ENCODE measurements around the gene FOXJ2. TPM values are rescaled to one million over a fixed set of nuclear protein-coding genes. Genes with fewer than 3 reads are reported as not detected.
"Not testable (repeated sequence)": the region's sequence is repeated elsewhere in the genome, so short reads cannot be mapped to it uniquely, and the experiment has no call there.

The FOXJ2 gene
- total RNA-seq, 1 experiment from 2014 or later: 4.3 TPM

DNA sequence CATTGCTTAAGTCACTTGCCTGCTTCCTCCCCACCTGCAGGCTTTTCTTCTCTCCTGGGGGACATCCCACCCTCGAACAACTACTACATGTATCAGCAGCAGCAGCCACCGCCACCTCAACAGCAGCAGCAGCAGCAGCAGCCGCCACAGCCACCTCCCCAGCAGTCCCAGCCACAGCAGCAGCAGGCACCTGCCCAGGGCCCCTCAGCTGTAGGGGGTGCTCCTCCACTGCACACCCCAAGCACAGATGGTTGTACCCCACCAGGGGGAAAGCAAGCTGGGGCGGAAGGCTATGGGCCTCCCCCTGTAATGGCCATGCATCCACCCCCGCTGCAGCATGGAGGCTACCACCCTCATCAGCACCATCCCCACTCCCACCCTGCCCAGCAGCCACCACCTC, 15.3 kb downstream of the FOXJ2 start:
- in situ Hi-C loops (cut with HindIII; ENCODE audit: low pct_unique_long_range_greater_than_20kb, low sequenced_read_pairs): no loop called here
- DNase-seq (ENCODE audit: low read depth, low spot score): no peak

DNA sequence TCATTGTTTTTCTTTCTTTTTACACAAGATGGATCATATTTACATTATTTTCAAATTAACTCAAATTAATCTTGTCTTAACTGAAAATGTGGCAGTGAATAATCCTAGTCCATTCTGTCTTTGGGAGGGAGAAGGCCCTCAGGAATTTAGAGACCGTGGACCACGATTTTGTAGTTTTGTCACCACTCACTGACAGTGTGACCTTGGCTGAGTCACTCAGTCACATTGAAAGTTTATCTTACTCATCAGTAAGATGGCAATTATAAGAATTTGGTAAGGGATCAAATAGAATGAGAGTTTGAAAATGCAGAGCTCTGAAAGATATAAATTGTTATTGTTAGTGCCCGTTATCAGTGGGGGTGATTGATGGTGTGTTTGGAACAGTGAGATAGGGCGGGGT, 16.4 kb downstream of the FOXJ2 start:
- DNase-seq (ENCODE audit: low read depth, low spot score): no peak
- in situ Hi-C loops (cut with HindIII; ENCODE audit: low pct_unique_long_range_greater_than_20kb, low sequenced_read_pairs): no loop called here

DNA sequence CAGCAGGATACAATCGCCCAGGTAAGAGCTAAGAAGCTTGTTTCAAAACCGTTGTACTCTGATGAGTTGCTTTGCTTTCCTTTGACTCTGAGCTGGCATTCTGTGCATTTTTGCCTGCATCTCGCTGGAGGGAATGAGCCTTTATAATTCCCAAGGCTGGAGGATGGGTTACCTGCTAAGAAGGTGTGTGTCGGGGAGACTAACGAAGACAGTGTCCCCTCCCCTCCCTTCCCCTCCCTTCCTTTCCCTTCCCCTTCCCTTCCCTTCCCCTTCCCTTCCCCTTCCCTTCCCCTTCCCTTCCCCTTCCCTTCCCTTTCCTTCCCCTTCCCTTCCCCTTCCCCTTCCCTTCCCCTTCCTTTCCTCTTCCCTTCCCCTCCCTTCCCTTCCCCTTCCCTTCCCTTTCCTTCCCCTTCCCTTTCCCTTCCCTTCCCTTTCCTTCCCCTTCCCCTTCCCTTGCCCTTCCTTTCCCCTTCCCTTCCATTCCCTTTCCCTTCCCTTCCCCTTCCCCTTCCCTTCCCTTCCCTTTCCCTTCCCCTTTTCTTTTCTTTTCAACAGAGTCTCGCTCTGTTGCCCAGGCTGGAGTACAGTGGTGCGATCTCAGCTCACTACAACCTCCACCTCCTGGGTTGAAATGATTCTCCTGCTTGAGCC, 18.2 kb downstream of the FOXJ2 start:
- in situ Hi-C loops (cut with HindIII; ENCODE audit: low pct_unique_long_range_greater_than_20kb, low sequenced_read_pairs): no loop called here
- no peak for DNase-seq (ENCODE audit: low read depth, low spot score)

DNA sequence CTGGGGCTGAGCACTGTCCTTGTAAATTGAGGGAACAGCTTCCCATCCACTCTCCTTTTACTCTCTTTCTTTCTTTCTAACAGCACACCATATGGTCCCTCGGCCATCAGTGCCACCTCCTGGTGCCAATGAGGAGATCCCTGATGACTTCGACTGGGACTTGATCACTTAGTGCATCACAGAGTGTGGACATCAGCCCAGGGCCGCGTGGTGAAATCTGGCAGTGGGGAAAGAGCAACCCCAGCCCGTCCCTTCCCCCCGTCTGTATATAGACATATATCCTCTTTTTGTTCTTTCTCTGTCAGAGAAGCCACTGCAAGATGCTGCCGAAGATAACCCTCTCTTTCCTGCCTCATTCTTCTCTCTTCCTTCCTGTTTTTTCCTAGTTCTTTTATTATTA, 20.2 kb downstream of the FOXJ2 start:
- in situ Hi-C loops (cut with HindIII; ENCODE audit: low pct_unique_long_range_greater_than_20kb, low sequenced_read_pairs): no loop called here
- no peak for DNase-seq (ENCODE audit: low read depth, low spot score)

DNA sequence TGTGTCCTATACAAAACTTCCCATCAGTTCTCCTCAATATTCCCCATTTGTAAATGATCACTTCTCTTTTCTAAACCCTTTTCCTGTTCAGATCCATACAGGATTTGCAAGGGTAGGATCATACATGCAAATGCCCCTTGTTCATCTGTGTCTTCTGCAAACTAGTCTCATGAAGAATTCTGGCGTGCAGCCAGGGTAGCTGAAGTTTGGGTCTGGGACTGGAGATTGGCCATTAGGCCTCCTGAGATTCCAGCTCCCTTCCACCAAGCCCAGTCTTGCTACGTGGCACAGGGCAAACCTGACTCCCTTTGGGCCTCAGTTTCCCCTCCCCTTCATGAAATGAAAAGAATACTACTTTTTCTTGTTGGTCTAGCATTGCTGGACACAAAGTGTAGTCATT, 22.3 kb downstream of the FOXJ2 start:
- DNase-seq (ENCODE audit: low read depth, low spot score): no peak
- in situ Hi-C loops (cut with HindIII; ENCODE audit: low pct_unique_long_range_greater_than_20kb, low sequenced_read_pairs): no loop called here

DNA sequence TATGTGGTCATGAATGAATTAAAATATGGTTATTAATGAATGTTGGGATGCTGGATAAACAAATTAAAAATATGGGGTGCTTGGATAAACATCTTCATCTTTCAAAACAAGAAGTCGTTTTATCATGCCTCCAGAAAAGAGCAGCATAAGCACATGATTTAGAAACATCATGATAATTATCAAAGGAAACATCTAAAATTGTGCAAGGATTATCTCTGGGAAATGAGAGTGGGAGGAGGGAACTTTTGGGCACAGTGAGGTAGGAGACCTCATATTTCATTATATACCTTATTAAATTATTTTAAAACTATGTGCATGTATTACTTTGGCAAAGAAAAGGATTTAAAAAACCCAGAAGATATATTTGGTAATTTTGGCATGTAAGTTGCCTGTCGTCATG, 24.8 kb downstream of the FOXJ2 start:
- in situ Hi-C loops (cut with HindIII; ENCODE audit: low pct_unique_long_range_greater_than_20kb, low sequenced_read_pairs): no loop called here
- DNase-seq (ENCODE audit: low read depth, low spot score): no peak

DNA sequence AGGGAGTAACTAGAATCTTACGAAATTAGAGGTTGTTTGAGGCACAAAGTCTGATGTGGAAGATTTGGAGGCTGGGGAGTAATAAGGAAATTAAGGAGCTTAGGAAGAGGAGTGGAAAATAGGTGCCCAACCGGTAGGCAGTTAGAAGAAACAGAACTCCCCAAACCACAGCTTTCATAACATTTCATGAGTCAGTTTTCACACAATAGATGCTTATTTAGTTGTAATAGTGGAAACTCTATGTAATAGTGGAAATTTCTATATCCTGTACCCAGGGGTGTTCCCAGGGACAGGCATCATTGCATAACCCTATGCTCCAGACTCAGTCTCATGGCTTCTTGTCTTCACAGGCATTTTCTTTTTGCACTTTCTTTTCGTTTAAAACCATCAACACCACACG, 25.3 kb downstream of the FOXJ2 start:
- DNase-seq (ENCODE audit: low read depth, low spot score): no peak
- in situ Hi-C loops (cut with HindIII; ENCODE audit: low pct_unique_long_range_greater_than_20kb, low sequenced_read_pairs): no loop called here

DNA sequence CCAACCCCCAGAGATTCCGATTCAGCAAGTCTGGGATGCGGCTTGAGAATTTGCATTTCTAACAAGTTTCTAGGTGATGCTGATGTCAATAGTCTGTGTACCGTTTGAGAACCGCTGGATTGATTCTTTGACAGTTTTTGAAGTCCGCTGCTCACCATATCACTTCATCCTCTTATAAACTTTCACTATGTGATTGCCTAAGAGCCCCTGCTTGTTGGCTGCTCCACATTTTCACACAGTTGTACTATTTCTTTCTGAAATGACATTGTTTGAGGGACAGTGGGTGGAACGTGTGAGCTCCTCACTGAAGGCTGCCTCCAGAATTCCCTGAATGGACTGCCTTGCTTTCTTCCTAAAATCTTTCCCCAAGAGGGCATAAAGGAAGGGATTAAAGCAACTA, 26.0 kb downstream of the FOXJ2 start:
- DNase-seq (ENCODE audit: low read depth, low spot score): no peak
- in situ Hi-C loops (cut with HindIII; ENCODE audit: low pct_unique_long_range_greater_than_20kb, low sequenced_read_pairs): no loop called here

DNA sequence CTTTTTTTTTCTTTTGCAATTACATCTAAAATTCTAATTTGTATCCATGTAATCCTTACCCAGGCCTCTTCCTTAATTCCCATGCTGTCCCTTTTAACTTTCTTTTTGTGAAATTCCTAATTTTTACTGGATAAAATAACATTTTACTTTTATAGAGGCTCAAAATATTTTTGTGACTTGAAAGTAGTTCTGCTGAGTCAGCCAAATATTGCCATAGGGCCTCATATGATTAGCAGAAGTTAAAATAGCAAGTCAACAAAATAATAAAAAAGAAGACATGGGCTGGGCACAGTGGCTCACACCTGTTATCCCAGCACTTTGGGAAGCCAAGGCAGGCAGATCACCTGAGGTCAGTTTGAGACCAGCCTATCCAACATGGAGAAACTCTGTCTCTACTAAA, 31.6 kb downstream of the FOXJ2 start:
- no peak for DNase-seq (ENCODE audit: low read depth, low spot score)
- in situ Hi-C loops (cut with HindIII; ENCODE audit: low pct_unique_long_range_greater_than_20kb, low sequenced_read_pairs): no loop called here

DNA sequence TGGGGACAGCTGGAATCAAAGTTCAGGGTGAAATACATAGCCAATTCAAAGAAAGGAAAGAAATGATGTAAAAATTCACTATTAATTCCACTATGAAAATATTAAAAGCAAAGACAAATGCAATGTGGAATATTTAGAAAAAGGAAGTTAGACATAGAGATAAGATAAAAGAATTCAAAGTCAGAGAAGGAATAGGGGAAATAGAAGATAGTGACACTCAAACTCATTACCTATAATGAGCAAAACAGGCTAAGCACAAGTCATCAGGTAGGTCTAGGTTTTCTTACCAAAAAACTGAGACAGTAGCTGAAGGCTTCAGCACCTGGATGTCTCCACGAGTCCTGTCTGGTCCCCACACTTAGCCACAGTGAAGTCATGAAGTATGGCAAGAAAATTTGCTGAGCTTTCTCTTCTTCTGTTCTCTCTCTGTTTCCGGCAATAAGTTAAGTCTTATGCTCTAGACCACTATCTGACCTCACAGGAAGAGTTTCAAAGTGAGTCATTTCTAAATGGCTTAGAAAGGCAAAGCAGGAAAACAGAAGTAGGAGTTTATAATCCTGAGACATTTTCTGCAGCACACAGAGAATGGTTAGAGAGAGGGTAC, 33.6 kb downstream of the FOXJ2 start, which contains the start of gene C3AR1:
Gene C3AR1 (minus strand): TSS at position 369 of the 604 bp plus-strand sequence. CDS start 6,174 bp downstream, outside the sequence.
- in situ Hi-C loops (cut with HindIII; ENCODE audit: low pct_unique_long_range_greater_than_20kb, low sequenced_read_pairs): no loop called here
- DNase-seq (ENCODE audit: low read depth, low spot score): peak; percentile 68

DNA sequence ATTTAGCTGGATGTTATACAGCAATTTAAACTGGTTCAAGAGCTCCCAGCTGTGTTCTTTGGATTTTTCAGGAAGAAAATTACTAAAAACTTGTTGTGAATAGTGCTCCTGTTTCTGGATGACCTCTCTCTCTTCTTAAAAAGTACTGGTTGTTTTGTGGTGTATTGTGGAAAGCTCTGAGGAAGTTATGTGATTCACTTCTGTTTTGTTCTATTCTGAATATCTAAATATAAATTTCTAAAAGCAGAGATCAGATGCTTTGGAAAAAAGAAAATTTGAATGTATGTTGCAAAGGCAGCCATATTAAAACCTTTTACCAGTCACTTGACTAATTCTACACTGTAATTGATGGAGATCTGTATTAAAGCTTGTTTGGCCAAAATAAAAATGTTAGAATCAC, 37.1 kb downstream of the FOXJ2 start:
- no peak for DNase-seq (ENCODE audit: low read depth, low spot score)
- in situ Hi-C loops (cut with HindIII; ENCODE audit: low pct_unique_long_range_greater_than_20kb, low sequenced_read_pairs): no loop called here

DNA sequence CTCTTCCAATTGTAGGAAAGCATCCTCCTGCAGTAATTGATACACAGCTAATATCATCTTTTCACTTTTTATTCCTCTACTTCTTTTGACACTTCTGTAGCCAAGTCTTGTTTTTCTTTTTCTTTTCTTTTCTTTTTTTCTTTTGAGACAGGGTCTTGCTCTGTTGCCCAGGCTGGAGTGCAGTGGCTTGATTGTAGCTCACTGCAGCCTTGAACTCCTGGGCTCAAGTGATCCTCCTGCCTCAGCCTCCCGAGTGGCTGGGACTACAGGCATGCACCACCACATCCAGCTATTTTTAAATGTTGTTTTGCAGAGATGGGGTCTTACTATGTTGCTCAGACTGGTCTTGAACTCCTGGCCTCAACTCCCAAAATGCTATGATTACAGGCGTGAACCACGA, 39.3 kb downstream of the FOXJ2 start:
- DNase-seq (ENCODE audit: low read depth, low spot score): not testable (repeated sequence)

DNA sequence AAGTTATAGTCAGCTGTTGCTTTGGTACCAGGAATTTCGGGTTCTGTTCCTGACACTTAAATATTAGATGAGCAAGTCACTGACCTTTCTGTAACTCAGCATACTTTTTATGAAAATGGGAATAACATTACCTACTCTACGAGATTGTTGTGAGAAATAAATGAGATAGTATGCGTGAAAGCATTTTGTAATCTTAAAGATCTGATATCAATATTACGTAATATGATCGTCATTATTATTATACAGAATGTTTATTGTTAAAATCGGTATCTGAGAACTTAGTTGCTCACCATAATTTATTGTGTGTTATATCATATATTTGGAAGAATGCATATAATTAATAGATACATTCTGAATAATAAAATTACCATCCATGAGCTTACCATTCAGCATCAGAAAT, 43.4 kb downstream of the FOXJ2 start:
- no peak for DNase-seq (ENCODE audit: low read depth, low spot score)
- in situ Hi-C loops (cut with HindIII; ENCODE audit: low pct_unique_long_range_greater_than_20kb, low sequenced_read_pairs): no loop called here

More for the DNA sequence above, 39.3 kb downstream of the FOXJ2 start:
- in situ Hi-C loops (cut with HindIII; ENCODE audit: low pct_unique_long_range_greater_than_20kb, low sequenced_read_pairs): not testable (repeated sequence)

DNA sequence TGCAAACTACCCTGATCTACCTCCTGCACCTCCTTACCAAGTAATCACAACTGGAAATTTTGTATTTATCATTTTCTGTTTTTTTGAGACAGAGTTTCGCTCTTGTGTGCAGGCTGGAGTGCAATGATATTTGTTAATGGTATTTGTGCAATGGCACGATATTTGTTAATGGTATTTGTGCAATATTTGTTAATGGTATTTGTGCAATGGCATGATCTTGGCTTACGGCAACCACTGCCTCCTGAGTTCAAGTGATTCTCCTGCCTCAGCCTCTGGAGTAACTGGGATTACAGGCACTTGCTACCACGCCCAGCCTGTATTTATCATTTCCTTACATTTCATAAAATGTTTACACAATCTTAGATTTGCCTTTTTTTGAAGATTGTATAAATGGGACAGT, 43.9 kb downstream of the FOXJ2 start:
- in situ Hi-C loops (cut with HindIII; ENCODE audit: low pct_unique_long_range_greater_than_20kb, low sequenced_read_pairs): no loop called here

DNA sequence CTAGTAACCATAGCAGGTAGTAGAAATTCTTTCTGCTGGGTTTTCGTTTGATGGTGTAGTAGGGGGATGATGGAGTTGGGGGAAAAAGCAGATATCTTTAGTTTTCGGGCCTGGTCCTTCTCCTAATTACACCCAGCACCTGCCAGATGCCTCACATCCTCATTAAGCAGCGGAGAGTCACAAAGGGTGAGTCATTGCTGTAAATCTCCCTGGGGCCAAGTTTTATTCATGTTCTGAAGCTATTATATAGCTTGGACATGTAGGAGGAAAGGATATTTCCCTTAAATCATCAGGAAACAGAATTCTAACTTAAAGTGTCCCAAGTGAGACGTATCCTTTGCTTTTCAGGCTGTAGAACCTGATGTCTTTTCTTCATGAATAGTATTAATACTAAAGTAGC, 44.7 kb downstream of the FOXJ2 start:
- no peak for DNase-seq (ENCODE audit: low read depth, low spot score)
- in situ Hi-C loops (cut with HindIII; ENCODE audit: low pct_unique_long_range_greater_than_20kb, low sequenced_read_pairs): no loop called here

More for the DNA sequence above, 43.9 kb downstream of the FOXJ2 start:
- no peak for DNase-seq (ENCODE audit: low read depth, low spot score)

DNA sequence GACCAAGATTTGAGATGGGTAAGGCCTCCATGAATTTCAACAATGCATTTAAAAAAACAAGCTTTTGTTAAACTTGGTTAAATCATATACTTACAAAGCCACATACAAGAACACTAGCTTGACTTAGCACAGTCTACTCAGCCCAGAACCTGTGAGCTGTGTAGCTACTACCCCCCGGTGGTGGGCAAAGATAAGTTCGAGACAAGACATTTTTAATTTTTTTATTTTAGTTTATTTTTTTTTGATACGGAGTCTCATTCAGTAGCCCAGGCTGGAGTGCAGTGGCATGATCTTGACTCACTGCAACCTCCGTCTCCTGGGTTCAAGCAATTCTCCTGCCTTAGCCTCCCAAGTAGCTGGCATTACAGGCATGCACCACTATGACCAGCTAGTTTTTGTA, 45.9 kb downstream of the FOXJ2 start:
- DNase-seq (ENCODE audit: low read depth, low spot score): peak; percentile 61
- in situ Hi-C loops (cut with HindIII; ENCODE audit: low pct_unique_long_range_greater_than_20kb, low sequenced_read_pairs): no loop called here

DNA sequence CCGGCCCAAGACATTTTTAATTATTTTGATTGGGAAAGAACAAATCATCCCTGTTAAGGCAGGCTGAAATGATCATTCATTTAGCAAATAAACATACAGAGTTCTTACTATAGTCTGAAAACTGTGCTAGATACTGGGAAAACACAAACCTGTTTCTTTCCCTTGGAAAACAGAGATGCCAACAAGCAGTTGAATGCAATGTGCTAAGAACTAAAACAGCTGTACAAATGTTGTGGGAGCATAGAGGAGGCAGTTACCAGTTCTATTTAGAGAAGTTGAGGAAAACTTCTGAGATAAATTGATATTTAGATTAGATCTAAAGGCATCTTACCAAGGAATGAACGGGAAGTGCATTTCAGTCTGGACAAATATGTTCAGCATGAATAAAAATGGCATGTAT, 46.4 kb downstream of the FOXJ2 start:
- DNase-seq (ENCODE audit: low read depth, low spot score): no peak
- in situ Hi-C loops (cut with HindIII; ENCODE audit: low pct_unique_long_range_greater_than_20kb, low sequenced_read_pairs): no loop called here

DNA sequence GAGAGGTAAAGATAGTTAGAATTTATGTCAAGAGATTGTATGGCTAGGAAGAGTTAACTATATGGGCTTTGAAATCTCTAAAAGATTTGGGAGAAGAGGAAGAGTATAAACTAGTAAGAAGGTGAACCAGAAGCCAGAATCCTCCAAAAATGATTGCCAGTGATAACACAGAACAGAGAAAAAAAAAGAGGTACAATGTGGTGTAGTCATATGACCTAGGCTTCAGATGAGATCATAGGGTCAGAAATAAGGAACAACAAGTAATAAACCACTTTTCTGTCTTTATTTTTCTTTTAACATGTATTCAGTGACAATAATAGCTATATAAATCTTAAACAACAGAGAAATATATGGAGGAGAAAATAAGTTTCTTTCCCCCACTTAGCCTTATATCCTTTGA, 47.6 kb downstream of the FOXJ2 start:
- in situ Hi-C loops (cut with HindIII; ENCODE audit: low pct_unique_long_range_greater_than_20kb, low sequenced_read_pairs): no loop called here
- DNase-seq (ENCODE audit: low read depth, low spot score): no peak

DNA sequence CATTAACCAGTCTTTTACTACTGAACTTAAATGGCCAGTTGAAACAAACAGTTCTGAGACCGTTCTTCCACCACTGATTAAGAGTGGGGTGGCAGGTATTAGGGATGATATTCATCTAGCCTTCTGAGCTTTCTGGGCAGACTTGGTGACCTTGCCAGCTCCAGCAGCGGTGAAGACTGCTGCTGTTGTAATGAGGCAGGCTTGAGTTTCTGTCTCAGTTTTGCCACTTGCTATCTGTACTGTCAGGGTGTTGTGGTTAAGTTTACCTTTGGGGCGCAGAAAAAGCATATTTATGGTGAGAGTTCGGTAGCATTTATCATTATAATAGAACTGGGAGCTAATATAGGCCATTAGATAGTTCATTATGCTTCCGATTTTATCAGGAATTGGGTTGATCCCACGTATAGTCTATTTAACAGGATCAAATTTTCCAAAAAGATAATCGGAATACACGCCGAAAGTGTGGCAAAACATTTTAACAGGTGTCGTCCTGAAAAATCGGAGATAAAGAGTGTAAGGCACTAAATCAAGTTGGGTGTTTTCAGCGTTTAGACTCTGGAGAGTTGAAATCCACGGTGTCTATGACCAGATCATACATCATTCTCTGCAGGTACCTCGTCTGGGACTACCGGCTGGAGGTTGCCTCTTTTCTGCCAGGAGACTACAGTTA, 48.9 kb downstream of the FOXJ2 start:
- in situ Hi-C loops (cut with HindIII; ENCODE audit: low pct_unique_long_range_greater_than_20kb, low sequenced_read_pairs): no loop called here
- DNase-seq (ENCODE audit: low read depth, low spot score): no peak

Measured in SK-MEL-5 (cell line).